Stimulated activated CD4-positive, alpha-beta T cell treated with anti-CD3 and anti-CD28 coated beads, TNF-alpha, amount 100 ng/mL, for 4 hours (primary cell): ENCODE results near the gene NHS.
"Not testable (repeated sequence)": the region's sequence is repeated elsewhere in the genome, so short reads cannot be mapped to it uniquely, and the experiment has no call there.

Source experiments
- DNase-seq, 3 experiments: peaks; one replicate each; pipeline ENCODE4 v3.0.0-alpha.2; 2020; ENCODE audit warnings: low read depth in 3 of 3

The NHS gene

DNA sequence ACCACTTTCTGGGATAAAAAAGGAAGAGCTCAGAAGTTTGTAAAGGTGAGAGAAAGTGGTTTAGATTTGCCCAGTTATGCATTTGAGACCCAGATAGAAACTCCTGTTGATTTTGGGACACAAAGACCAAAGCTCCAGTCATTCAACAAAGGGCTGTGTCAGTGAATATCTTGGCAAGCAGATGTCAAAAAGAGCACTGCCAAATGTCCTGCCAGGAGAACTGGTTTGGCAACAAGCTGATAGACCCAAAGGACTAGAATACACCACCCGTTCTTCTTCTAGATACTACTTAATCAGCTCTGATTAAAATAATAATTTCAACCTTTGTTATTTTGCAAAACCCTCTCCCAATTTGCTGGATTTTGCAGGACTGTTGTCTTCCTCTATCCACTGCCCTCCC lies 121.4 kb downstream of the NHS start:
- DNase-seq = no peak

DNA sequence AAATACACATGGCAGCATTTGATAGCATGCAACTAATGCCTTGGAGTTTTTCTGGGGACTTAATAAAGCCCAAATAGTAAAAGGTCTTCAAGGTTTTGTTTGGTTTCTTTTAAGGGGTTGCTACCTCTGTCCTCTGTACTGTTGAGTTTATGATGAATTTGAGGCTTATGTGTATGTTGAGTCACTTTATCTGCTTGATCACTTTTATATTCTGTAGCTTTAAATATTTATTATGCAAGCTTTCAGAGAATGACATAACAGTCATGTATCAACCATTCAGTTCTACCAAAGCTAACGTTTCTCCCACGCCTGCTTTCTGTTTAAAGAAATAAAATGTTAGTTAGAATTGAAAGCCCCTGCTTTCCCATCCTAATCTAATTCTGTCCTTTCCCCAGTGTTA lies 122.2 kb downstream of the NHS start:
- no peak for DNase-seq

DNA sequence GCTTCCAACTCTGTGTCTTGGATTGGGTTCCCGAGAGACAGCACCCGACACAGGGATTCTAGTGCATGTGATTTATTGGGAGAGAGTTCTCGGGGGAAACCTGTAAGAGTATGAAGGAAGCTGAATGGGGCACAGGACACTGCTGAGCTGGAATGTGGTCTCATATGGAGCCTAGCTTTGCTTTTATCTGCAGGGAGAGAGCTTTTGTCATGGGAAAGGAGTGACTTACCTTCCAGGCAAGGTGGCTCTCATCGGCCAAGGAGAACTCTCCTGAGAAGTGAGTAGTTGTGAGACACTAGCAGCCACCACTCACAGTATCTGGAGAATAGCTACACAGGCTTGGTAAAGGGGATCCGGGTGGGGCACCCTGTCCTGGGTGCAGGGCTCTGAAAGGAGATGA lies 124.5 kb downstream of the NHS start:
- no peak for DNase-seq

DNA sequence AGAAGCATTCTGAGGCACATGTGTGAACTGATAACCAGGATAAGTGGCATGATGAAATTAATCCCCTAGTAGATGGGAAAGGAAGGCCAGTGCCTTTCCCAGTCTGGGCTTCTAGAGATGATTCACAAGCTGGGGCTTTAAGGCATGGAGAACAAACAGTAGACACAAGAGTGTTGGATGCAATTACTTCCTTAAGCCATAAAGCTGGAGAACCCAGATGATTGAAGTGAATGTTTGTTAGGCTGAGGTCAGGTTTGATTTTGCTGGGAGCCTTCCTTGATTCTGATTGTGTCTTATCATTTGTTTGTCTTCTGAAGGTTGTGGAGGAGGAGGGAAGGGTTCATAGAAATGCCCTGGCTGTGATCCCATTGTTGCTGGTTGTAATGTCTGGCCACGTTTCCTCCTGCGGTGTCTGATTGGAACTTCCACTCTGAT lies 125.2 kb downstream of the NHS start:
- no peak for DNase-seq

DNA sequence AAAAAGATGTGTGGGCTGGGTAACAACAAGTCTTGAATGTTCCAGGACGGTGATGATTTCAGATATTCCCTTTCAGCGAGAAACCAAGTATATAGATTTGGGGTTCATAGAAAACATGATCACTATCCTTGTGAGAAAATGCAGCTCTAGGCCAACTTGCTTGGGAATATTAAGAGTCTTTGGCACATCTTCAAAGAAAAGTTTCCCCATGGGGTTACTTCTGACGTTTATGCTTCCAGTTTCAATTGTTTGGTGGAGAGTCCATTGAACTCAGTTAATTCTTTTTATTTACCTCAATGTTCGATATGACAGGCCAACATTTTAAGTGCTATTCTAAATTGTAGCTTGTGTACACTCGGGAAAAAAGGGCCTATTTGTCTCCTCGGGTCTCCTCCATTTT lies 126.7 kb downstream of the NHS start:
- DNase-seq = no peak

DNA sequence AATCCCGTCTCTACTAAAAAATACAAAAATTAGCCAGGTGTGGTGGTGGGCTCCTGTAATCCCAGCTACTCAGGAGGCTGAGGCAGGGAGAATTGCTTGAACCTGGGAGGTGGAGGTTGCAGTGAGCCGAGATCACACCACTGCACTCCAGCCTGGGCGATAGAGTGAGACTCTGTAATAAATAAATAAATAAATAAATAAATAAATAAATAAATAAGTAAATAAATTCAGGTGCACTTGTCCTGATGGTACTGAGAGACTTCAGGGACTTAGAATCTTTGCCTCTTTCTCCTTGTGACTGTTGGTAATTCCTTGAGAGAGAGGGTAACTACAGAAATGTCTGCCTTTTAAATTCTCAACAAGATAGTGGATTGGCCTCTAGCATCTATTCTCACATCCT lies 131.4 kb downstream of the NHS start:
- DNase-seq = not testable (repeated sequence)

DNA sequence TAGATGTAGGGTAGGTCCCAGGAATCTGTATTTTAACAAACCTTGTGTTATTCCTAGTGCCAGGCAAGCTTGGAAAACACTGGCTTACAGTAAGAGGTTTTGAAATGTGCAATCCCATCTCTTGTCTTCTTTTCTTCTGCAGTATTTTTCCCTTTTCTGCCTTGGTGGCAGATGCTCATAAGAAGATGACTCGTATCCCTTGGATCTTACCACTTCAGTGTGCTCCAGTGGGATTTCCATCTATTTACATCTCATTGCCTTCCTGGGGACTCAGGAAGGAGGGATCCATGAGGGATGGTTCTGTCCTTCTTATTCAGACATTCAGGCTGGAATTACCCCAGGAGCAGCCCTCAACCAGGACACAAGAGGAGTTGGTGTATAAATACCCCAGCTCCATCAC lies 136.6 kb downstream of the NHS start:
- no peak for DNase-seq

DNA sequence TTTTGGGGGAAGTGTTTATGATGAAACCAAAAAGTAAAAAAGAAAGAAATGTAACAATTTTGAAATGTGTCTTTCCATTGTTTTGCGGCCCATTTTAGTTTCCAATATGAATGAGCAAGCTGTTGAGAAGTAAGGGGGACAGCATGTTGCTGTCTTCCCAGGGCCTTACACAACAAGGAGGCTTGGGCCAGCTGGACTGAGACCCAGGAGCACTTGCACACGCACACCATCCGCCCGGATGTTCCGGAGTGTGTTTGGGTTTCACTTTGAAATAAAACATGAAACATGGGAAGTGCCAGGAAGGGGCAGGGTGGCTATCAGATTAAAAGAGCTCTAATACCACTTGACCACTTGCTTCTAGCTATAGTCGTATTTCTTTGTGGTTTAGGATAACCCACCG lies 144.4 kb downstream of the NHS start:
- DNase-seq = no peak

DNA sequence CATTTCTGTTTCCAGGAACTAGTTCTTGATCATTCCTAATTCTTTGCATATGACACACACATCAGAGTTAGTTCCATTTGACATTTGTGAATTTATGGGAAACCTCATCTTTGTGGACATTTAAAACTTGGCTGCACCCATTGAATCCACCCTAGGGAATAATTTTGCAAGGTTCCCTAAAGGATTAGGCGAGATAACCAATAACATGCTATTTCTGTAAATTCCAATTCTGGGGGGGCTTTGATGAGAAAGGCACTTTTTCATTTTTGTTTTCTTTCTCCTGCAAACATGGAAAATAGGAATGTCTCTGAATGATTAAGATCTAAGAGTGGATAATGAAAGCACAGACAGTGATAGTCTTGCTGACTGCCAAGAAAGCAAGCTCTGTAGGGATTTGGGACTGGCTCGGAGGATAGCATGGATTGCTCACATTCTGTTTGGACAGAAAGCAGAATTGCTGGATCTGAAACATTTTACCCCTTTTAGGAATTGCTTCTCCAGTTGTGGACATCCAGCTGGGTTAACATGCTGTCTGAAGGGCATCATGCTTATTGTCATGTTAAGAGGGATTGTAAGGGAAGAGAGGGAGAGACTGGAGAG lies 145.1 kb downstream of the NHS start:
- no peak for DNase-seq

DNA sequence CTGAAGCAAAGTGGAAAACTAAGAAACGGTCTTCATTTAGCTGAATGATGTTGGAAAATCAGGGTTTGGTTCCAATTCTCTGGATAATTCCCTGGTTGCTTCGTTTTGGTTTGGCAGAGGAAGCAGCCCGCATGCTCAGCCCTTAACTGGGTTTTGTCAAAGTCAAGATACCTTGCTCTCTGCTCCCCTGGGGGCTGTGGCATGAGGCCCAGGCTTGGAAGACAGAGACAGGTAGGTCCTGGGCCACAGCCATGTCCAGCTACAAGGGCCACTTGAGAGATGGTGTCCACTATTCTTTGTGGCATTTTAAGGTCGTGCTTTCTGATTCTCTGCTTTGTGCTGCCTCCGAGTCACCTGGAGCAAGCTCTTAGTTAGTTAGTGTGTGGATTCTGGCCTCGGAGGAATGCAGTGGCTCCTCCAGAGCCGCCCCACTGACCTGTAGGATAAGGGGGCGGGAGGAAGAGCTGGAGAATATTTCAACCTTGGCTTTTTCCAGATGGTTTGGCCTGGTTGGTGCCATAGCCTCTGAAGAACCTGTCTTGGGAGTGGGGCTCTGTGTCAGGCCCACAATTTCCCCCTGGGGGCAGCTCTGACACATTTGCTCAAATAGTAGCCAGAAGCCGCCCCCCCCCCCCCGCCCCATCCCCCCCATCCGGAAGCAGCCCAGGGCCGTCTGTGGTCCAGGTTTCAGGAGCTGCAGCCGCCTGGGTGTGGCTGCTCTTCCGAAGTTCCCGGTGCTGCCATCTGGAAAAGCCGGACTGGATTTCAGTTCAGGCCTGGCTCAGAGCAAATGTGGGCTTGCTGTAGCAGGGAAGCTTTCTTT lies 147.1 kb downstream of the NHS start:
- DNase-seq = no peak

DNA sequence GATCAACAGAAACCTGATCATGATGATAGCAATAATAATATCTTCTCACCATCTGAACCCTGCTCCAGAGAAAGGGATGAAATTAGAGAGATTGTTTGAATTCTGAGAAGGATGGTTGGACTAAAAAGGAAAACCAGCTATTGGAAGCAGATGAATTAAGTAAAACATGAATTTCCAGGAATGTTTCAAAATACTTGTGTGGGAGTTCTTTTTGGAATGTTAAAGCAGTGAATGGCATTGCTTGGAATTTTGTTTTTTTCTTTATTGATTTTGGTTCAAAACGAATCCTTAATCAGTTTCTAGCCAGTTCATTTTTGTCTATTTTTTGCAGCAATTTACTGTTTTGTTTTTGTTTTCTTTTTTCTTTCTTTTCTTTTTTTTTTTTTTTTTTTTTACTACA lies 150.3 kb downstream of the NHS start:
- no peak for DNase-seq

DNA sequence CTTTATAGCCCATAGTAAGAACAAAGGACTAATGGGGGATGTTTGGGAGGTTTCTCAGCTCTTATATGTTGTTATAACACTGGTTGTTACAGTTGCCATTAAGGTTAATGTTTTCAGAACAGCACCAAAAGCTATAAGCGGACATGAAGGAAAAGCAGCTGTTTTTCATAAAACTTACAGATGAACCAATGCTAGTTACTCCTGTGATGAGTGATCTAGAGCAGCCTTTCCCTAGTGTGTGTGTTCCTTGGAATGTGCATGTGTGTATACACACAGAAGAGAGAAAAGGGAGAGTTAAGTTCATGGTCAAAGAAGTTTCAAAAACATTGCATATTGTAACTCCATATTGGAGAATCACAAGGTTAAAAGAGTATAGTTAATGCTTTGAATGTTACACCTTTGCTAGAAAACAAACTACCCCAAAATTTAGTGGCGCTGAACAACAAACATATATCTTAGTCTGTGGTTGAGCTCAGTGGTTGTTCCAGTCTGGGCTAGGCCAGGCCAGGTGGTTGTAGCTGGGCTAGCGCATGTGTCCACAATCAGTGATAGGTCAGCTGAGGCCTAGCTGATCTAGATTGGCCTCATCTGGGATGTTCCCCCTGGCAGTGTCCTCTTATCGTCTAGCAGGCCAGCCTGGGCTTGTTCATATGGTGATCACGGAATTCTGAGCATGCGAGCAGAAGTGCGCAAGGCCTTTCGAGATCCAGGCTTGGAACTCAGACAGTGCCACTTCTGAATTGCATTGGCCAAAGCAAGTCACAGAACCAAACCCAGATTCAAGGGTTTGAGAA lies 151.0 kb downstream of the NHS start:
- no peak for DNase-seq

DNA sequence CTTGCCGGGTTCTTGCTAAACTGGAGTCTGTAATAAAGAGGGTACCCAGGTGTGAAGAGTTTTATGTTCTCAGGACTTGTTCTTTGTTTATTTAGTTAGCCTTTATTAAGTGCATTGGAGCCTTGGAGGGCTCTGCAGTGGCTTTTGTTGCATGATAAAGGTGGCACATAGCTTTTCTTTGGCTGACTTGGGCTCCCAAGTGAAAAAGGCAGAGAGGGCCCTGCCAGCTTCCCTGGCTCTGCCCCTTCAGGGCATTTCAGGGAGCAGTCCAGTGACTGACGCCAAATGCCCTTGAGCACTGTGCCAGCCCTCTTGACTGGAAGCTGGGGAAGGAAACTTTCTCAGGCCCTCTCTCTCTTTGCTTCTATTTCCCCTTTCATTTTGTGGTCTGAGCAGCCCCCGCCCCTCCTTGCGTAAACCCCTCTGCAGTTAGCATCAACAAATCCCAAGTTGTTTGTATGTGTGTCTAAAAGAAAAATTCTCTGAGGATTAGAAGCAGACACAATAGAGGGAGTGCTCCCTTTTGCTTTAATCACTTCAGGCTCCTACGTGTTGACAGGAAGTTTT lies 152.2 kb downstream of the NHS start:
- DNase-seq = no peak

DNA sequence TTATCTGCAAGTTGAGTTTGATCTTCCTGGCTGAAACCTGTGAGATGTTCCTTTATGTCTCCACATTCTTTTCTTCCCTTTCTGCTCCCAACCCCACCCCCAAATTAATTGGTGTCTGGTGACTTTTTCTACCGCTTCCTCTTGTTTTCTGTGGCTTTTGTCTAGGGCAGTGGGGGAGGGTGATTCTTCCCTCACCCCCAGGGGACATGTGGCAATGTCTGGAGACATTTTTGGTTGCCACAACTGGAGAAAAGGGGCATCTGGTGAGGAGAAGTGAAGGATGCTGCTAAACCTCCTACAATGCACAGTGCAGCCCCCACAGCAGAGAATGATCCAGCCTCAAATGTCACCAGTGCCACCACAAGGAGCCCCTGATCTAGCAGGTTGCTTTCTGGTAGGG lies 152.9 kb downstream of the NHS start:
- no peak for DNase-seq

DNA sequence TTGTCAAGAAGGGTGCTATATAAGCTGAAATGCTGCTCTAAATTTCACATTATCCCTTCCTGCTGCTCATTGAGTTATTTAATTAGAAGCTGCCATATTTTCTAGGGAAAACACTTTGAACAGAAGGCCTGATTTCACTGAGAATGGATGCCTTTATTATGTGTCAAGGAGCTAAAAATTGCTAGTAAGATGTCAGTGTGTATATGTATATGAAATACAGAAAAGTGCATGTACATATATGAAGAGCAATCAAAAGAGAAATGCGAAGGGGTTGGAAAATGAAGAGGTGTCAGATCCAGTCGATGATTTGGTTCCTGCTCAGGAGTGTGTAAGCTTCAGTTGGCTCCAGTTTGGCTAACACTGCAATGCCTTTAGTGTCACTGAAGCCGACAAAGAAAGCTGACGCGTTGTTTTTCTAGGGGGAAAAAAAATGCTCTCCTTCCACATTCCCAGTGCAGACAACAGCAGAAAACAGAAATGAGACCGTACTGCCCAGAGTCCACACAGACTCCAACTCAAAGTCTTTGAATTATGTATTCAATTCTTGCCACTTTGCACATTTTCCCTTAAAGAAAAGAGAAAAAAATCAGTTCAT lies 154.2 kb downstream of the NHS start:
- DNase-seq = no peak

DNA sequence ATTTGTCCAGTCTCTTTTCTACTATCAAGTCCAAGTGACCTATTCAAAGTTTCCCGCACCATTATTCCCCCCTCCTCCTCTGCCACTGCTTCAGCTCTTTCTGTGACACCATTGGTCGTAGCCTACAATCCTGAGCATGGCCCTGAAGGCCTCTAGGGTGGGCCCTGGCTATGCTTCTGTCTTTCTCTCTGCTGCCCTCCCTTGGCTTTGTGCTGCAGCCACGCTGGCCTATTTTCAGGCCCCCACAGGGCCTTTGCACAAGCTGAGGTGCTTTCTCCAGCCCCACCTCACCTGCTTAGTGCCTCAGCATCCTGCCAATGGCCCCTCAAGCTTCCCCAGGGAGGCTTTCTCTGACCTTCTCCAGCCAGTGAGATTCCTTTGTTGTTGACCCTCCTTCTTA lies 156.5 kb downstream of the NHS start:
- no peak for DNase-seq

DNA sequence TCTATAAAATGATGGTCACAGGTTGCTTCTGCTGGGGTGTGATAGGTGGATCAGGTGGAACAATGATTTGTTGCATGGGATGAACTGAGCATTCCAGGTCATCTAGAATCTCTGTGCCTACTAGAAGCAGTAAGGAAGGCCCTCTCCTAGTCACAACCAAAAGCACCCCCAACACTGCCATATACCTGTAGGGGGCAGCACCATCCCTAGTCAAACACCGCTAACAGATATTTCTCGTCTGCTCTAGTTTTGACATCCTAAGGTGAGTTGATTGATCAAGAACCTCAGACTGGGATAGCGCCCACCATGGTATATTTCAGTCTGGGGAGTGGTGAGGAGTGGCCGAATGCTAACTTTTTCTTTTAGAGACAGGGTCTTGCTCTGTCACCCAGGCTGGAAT lies 160.2 kb downstream of the NHS start:
- peak in 2 of 3 experiments; percentile 0 to 2 for DNase-seq

DNA sequence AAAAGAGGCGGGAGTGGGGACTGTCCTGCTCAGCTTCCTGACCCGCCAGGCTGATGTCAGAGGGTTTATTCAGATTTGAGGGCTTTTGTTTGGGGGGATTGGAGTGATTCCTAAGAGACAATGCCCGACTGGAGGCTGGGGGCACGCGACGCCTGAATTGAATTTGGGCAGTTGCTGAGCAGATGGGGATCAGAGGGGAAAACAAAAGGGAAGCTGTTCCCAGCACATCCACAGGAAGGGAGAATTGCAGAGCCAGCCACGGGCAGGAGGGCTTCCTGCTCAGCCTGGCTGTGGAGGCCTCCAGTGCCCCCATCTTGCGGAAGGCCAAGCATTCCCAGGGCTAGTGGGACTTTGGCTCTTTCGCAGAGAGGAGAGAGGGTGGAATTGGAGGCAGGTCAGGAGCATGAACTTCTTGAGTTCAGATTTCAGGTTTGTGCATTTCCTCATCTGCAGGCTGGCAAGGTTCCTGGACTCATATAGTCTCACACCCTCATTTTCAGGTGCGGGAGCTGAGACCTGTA lies 162.8 kb downstream of the NHS start:
- DNase-seq = no peak

DNA sequence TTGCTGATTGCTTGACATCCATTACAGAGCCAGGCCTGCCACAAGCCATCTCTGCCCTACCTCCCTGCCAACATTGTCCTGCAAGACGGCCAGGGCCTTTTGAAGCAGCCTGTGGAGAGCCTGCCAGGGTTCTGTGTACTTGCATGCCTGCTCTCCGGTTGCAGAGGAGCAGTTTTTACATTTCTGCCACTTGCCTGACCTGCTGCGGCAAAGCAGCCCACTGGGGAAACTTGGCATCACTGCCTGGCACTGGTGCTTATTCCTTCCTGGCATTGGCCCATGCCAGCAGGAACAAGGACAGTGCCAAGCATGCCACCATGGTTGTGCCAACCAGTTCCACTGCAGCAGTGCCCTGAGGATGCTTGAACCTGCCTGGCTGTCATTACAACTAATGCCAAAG lies 167.1 kb downstream of the NHS start:
- no peak for DNase-seq

DNA sequence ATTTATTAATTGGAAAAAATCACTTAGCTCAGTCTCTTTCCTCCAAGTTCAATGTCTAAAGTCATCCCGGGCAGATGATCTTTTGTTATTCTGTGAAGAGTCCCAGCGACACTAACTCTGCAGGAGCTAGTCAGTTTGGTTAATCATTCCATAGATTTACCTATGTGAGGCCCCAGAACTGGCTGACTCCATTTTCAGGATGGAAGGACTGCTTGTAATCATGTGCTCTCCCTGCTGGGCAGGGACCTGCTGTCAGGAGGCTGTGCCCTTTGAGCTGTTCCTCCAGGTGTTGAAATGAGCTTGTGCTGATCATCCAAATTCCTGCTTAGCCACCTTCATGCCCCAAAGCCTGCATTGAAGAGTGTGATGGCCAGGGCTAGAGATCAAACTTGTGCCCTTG lies 169.8 kb downstream of the NHS start:
- no peak for DNase-seq

DNA sequence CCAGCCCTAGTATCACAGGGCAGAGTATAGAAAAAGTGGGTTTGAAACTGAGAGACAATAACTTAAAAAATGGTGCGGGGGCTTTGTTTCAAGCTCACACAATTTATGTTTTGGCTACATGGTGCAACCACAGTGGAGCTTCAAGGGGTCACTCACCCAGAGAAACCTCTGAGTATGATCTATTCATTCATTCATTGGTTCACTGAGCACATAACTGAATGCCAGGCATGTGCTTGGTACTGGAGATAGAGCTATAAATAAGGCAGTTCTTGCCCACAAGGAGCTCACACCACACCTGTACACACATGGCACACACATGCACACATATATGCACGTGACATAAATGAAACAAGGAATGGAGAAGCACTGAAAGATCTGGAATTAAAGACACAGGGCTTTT lies 171.4 kb downstream of the NHS start:
- DNase-seq = no peak

DNA sequence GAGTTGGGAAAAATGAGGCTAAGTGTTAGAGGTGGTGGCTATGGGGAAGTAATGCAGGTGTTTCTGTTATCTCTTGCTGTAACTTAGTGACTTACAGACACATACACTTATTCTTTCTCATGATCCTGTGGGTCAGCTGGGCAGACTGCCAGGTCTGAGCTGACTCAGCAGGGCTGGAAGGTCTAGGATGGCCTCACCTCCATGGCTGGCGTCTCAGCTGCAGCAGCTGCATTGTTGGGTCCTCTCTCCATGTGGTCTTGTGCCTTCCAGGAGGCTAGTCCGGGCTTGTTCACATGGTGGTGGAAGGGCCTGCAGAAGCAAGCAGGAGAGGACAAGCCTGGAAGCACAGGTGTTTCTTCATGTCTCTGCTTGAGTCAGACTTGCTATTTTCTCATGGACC lies 172.7 kb downstream of the NHS start:
- DNase-seq = no peak
